HFFc6 (cell line): ENCODE data around the gene ANXA4. TPM values are rescaled to one million over a fixed set of nuclear protein-coding genes. Genes with fewer than 3 reads are reported as not detected.
A peak's percentile ranks its signal among the peaks of the same experiment; 100 is the strongest.

Experiments used
- DNase-seq: peaks from one replicate; pipeline ENCODE4 v3.0.0-alpha.2; 2018
- H3K27ac Mint-ChIP-seq: 2 replicates; pipeline ENCODE4 v1.8.0; 2020; ENCODE audit warnings: mild to moderate bottlenecking, mixed read lengths
- H3K27me3 Mint-ChIP-seq: 2 replicates; pipeline ENCODE4 v1.8.0; 2021; ENCODE audit warnings: mild to moderate bottlenecking, moderate library complexity, mixed read lengths; ENCODE audit not compliant: insufficient read depth
- H3K36me3 Mint-ChIP-seq: 2 replicates; pipeline ENCODE4 v1.8.0; 2021; ENCODE audit warnings: low read depth, mixed read lengths
- H3K4me1 Mint-ChIP-seq: 2 replicates; pipeline ENCODE4 v1.8.0; 2020; ENCODE audit warnings: low read depth, mixed read lengths
- H3K4me3 Mint-ChIP-seq: 2 replicates; pipeline ENCODE4 v1.8.0; 2020; ENCODE audit warnings: mild to moderate bottlenecking, moderate library complexity, mixed read lengths
- H3K9me3 Mint-ChIP-seq: 2 replicates; pipeline ENCODE4 v1.8.0; 2020; ENCODE audit warnings: mild to moderate bottlenecking, mixed read lengths
- total RNA-seq, 6 experiments: library from RNA; stranded (reverse); fragmentation: NEBNext Ultra II Directional; extraction: Animal tissue kit (Norgen Biotek cat#: 25700); gene quantifications; 2 replicates in 1 of 6; 3 replicates in 5 of 6; pipeline ENCODE4 v1.2.3, GENCODE V29; 2021
- TF ChIP-seq, protein P1 (sequence below): fragments of 200-600 bp; sonication (generic); IDR thresholded peaks from 2 replicates; pipeline ENCODE4 v1.5.0; 2021; ENCODE audit warnings: antibody characterized with exemption, mild to moderate bottlenecking

Gene ANXA4
- total RNA-seq, 6 experiments from 2014 or later = 92.8 to 112 (median 96.1) TPM

DNA sequence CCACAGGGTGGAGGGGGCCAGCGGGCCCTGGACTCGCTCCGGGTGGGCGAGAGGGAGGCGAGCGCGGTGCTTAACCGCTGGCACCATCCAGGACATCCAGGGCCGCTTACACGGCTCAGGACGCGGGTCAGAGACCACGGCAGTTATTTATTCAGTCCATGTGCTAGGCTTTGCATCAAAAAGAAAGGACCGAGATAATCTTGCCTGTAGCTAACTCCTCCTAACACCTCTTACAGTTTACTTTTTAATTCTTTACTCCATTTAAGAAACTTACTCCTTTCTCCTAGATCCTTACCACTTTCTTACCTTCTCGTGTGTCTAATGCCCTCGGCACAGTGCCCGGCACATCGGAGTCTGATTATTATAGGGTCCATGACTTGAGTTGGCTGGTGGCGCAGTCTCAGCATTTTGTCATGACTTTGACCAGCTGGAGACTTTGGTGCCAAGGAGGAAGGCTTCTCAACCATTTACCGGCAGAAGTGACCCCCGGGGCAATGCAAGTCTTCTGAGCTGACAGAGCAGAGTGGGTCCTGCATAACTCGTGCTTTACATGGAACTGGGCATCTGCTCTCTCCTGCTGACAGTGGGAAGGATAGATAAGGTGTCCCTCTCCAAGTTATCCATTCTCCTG lies 503 bp downstream of the ANXA4 start:
- H3K27me3 Mint-ChIP-seq = no peaks in the 10 kb centered on the region; the same call in 1 of the 2 replicates
- H3K36me3 Mint-ChIP-seq = peaks cover 6% of the 10 kb centered on the region; the same call in 1 of the 2 replicates
- peak overlapping the region; percentile 96 for H3K4me3 Mint-ChIP-seq
- H3K9me3 Mint-ChIP-seq = no peaks in the 10 kb centered on the region
- peak overlapping the region; percentile 77 for H3K27ac Mint-ChIP-seq
- peaks cover 40% of the 10 kb centered on the region for H3K4me1 Mint-ChIP-seq
- TF ChIP-seq, protein P1, sequence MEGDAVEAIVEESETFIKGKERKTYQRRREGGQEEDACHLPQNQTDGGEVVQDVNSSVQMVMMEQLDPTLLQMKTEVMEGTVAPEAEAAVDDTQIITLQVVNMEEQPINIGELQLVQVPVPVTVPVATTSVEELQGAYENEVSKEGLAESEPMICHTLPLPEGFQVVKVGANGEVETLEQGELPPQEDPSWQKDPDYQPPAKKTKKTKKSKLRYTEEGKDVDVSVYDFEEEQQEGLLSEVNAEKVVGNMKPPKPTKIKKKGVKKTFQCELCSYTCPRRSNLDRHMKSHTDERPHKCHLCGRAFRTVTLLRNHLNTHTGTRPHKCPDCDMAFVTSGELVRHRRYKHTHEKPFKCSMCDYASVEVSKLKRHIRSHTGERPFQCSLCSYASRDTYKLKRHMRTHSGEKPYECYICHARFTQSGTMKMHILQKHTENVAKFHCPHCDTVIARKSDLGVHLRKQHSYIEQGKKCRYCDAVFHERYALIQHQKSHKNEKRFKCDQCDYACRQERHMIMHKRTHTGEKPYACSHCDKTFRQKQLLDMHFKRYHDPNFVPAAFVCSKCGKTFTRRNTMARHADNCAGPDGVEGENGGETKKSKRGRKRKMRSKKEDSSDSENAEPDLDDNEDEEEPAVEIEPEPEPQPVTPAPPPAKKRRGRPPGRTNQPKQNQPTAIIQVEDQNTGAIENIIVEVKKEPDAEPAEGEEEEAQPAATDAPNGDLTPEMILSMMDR = no peak
- no peak for DNase-seq

DNA sequence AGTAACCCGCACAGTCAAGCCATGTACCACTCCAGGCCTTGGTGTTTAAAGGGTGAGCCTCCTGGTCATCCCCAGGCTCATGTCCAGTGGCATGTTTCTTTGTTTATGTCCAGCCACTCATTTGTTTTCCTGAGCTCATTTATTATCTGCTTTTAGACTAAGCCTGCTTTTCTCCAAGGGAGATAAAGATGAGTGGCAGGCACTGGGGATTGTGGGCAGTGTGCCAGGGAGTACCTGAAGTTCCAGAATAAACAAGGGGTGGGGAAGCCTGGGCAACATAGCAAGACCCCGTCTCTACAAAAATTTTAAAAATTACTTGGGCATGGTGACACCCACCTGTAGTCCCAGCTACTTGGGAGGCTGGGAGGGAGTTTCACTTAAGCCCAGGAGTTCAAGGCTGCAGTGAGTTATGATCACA lies 1.9 kb downstream of the ANXA4 start:
- Mint-ChIP-seq H3K36me3 (peaks cover 6% of the 10 kb centered on the region; the same call in 1 of the 2 replicates), H3K27me3 (no peaks in the 10 kb centered on the region; the same call in 1 of the 2 replicates), H3K4me1 (peaks cover 40% of the 10 kb centered on the region), H3K9me3 (no peaks in the 10 kb centered on the region), H3K4me3 (no peak overlapping the region), H3K27ac (no peak overlapping the region)
- DNase-seq = no peak
- TF ChIP-seq, protein P1 = no peak

DNA sequence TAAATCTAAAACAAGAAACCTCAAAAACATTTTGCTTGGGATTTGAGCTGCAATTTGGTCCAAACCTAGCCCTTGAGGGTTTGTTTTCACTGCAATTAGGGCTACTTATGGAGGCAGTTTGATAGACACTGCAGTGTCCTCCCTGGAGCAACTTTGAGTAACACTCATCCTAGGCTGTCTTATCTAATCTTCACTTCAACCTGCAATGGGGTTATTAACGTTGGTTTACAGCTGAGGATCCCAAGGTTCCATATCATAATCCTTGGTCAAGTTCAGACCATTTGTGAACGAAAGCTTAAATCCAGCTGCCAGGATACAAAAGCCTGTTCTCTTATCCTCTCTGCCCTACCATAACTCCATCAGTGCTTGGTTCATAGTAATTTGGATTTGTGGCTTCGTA lies 2.5 kb downstream of the ANXA4 start:
- Mint-ChIP-seq H3K27ac (no peak overlapping the region), H3K9me3 (no peaks in the 10 kb centered on the region), H3K4me3 (no peak overlapping the region), H3K36me3 (peaks cover 6% of the 10 kb centered on the region; the same call in 1 of the 2 replicates), H3K4me1 (peaks cover 40% of the 10 kb centered on the region), H3K27me3 (no peaks in the 10 kb centered on the region; the same call in 1 of the 2 replicates)
- TF ChIP-seq, protein P1 = no peak
- DNase-seq = no peak

DNA sequence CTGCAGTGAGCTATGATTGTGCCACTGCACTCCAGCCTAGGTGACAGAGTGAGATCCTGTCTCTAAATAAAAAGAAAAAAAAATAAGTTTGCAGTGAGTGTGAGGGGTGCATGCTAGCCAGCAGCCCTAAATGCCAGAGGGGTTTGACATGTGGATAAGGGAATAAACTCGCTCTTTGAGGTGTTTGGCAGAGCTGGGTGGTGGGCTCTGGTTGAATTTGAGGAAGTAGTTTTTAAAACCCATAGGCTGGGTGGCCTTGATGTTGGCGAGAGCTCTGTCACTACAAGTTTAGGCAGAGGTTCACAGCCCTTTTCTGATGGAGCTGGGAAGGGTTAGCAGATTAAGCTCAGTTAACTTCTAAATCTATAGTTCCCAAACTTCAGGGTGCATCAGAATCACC lies 3.1 kb downstream of the ANXA4 start:
- peaks cover 38% of the 10 kb centered on the region for H3K4me1 Mint-ChIP-seq
- no peaks in the 10 kb centered on the region for H3K9me3 Mint-ChIP-seq
- TF ChIP-seq, protein P1 = no peak
- H3K4me3 Mint-ChIP-seq = no peak overlapping the region
- no peak for DNase-seq
- H3K27me3 Mint-ChIP-seq = no peaks in the 10 kb centered on the region; the same call in 1 of the 2 replicates
- no peak overlapping the region; the same call in 1 of the 2 replicates for H3K27ac Mint-ChIP-seq
- H3K36me3 Mint-ChIP-seq = peaks cover 6% of the 10 kb centered on the region; the same call in 1 of the 2 replicates

DNA sequence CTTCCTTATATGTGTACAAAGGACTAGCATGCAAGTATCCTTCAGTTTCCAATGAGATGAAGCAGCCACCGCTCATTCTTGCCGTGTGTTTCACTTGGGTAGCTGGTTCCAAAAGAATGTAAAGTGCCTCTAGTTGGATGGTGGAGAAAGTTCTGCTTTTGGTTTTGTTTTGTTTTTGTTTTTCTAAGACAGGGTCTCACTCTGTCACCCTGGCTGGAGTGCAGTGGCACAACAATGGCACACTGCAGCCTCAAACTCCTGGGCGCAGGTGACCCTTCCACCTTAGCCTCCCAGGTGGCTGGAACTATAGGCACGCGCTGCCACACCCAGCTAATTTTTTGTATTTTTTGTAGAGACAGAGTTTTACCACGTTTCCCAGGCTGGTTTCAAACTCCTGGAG lies 8.3 kb downstream of the ANXA4 start:
- peaks cover 15% of the 10 kb centered on the region for H3K4me1 Mint-ChIP-seq
- H3K27ac Mint-ChIP-seq = no peak overlapping the region
- H3K9me3 Mint-ChIP-seq = no peaks in the 10 kb centered on the region
- H3K36me3 Mint-ChIP-seq = peaks cover 6% of the 10 kb centered on the region; the same call in 1 of the 2 replicates
- DNase-seq = no peak
- no peak overlapping the region for H3K4me3 Mint-ChIP-seq
- TF ChIP-seq, protein P1 = no peak
- H3K27me3 Mint-ChIP-seq = no peaks in the 10 kb centered on the region
